HG03103 (cell line): ENCODE data around the gene THSD7B.
"Not testable (repeated sequence)": the region's sequence is repeated elsewhere in the genome, so short reads cannot be mapped to it uniquely, and the experiment has no call there.

Experiments used
- ATAC-seq: cut with Tn5 transposase; IDR thresholded peaks from one replicate; pipeline ENCODE4 v1.9.1; 2021; ENCODE audit warnings: low read depth; ENCODE audit not compliant: unreplicated experiment

THSD7B gene

DNA sequence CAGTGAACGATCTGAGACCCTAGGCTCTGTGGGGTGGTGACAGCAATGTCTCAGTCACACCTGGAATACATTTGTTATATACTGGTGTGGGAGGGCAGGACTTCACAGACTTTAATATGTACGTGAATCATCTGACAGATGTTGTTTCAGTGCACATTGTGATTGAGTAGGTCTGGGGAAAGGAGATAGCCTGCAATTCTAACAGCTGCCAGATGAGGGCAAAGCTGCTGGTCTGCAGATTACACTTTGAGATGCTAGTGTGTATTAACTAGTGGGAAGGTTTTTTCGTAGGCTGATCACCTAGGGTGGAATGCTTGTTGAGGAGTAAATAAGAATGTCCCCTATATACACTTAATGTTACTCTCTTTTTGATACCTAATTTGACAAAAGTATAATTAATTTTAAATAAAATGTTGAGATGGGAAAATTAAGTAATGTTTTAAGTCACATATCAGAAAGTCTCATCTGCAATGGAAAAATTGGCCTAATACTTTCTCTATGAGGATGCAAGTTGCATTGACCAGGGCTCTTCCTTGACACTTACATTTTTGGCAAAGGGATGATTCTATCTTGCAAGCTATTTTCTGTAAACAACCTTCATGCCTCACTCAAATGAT is 702.0 kb downstream of the THSD7B start:
- peak; percentile 78 for ATAC-seq

DNA sequence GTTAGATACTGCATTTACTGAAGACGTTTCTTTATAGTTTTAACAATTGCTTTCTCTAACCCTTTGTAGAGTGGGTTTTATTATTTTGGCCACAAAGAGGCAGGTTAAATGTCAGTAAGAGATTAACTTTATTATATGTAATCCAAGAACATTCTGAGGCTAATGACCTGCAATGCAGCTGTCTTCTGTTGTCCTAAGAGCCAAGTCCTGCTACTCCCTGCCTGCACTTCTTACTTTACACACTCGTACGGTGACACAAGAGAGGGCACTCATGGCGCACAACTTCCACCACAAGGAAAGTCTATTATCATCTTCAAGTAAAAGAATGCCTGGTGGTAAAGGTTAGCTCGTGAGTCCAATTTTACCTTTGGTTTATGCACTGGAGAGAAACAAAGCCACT is 727.9 kb downstream of the THSD7B start:
- no peak for ATAC-seq

DNA sequence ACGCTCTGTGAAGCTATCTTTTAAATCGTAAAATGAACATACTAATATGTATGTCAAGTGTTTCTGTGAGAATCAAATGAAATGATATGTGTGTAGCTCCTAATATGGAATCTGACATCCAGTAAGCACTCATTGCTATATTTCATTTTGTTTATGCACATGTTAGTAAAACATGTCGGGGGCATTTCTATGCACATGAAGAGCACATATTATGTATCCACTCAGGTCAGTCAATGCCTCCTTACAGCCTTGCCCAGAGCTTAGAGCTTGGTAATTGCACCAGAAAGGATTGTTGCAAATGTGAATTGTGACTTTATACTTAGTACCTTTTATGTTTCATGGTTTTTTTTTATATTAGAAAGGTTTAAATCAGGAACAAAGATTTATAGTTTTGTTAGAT is 735.3 kb downstream of the THSD7B start:
- ATAC-seq: no peak

DNA sequence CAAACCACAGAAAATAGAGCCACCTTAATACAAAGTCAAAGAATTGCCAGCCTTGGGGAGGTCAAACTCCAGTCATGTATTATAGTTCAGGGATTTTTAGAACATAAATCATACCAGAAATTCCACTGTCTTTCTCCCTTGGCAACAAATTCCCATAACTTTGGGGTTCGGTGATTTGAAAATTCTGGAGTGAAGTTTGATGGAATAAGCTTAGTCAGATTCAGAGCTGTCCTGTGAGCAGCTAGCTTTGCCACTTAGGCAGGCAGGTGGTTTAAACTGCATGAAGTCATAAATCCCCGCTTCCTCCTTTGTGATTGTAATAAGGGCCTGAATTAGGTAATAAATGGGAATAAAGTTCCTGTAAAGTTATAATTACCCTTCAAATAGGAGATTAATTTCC is 741.9 kb downstream of the THSD7B start:
- no peak for ATAC-seq

DNA sequence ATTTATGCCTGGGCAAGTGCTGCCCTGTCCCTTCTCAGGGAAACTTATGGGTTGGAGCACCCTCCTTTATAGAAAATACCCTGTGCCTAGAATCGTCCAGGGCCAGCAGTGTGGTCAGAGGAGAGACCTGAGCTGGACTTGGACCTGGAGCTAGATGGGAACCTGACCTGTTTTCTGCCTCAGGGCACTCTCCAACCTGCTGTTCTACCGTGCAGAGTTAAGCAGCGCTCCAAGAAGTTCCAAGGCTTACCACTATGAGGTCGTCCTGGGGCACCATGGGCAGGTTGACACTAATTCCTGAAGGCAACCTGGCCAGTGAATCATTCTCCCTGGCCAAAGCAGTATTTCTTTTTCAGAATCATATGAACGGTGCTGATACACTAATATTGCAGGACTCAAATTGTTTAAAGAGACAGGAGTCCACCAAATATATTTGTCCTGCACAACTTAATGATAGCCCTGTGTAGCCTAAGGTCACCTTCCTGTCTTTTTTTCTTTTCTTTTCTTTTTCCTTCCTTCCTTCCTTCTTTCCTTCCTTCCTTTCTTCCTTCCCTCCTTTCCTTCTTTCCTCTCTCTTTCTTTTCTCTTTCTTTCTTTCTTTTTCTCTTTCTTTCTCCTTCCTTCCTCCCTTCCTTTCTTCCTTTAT is 743.5 kb downstream of the THSD7B start:
- ATAC-seq: no peak

DNA sequence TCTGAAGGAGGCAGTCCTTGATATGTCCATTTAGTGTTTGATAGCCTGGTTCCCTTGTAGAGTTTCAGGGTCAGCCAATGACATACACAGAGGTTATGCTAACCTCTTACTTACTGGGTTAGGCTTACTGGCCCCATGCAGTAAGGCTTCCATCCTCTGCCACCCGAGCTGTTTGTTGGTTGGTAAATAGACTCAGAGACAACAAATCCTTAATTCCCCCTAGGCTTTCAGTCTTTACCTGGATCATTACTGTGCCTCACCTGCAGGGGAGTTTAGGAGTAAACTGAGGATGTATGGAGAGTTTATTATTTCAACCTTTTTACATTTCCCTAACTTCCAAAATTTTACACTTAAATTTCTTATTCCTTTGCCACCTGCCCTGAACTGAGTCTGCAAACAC is 746.2 kb downstream of the THSD7B start:
- no peak for ATAC-seq

DNA sequence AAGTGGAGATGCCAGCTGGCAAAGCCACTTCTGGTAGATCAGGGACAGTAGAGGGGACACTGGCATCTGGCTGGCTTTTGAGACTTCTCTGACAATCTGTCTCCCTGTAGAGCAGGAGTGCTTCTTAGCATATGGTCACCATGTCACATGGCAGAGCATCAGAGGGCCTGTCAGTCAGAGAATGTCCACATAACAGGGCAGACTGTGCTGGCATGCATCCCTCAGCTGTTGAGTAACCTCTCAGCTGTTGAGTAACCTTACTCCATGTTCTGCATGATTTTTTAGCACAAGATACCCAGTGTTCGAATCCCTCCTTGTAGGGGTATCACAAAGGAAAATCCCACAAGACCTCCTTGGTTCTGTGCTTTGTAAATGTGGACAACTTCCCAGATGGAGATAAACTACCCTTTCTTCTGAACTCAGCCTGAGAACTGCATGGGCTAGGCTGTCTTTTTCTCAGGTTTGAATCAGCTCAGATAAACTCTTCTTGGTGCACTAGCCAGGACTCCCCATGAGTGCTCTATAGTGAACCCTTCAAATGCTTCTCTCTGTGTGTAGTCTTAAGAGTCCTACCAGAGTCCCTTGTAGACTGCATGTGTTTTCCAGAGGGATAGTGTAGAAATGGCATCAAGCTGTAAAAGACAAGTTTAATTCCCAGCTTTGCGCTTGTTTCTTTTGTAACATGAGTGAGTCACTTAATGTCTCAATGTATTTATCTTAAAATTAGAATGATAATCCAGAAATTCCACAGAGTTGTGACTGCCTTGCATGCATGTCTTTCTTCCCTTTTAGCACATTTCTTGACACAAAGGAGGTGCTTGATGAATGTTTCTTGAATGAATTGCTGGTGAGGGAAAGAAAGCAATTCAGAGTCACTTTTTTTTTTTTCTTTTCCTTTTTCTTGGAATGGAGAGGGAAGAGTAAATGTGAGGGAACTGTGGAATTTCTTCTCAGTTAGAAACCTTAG is 756.6 kb downstream of the THSD7B start:
- no peak for ATAC-seq

DNA sequence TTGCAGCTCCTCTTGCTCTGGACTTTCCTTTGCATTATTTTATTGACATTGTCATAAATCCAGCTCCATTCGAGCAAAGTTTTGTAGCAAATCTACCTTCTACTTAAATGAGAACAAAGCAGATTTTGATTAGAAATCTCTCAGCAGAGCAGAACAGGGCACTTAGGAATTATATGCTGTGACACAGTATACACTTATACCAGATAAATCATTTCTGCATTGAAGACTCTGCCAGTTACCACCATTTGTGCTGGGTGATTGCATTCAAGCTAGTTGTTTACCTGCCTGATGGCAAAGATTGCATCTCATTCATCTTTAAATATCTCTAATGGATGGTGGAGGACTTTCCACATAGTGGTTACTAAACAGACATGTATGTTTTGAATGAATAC is 757.3 kb downstream of the THSD7B start:
- no peak for ATAC-seq

DNA sequence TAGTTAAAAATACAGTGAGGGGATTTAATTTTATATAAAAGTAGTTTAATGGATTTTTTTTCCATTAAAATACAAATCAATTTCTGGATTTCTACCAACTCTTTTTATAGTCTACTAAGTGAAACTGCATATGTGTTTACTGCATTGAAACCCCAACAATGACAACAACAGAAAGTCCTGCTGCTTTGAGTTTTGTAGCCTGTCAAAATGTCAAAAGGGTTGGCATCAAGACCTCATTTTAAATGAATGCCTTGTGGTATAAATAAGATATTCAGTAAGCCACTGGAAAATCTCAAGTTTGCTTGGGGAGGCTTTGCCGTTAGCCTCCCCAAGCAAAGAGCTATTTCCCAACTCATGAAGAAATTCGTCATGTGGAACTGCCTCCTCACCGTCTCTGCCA is 758.6 kb downstream of the THSD7B start:
- no peak for ATAC-seq

DNA sequence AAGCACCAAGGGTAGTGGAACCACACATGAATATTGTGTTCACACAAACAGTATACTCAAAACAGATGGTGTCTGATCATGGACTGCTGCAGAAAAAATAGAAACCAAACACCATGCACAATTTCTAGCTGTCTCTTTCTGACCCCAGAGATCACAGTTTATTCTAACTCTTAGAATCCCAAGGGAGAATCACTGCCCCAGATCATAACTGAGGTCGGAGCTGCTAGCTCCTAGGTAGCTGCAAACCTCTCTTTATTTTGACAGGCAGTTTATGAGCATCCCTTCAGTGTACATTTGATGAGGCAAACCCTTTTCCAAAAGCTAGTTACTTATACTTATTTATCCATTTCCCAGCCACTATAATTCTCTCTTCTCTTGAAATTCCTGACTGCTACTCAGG is 759.8 kb downstream of the THSD7B start:
- no peak for ATAC-seq

DNA sequence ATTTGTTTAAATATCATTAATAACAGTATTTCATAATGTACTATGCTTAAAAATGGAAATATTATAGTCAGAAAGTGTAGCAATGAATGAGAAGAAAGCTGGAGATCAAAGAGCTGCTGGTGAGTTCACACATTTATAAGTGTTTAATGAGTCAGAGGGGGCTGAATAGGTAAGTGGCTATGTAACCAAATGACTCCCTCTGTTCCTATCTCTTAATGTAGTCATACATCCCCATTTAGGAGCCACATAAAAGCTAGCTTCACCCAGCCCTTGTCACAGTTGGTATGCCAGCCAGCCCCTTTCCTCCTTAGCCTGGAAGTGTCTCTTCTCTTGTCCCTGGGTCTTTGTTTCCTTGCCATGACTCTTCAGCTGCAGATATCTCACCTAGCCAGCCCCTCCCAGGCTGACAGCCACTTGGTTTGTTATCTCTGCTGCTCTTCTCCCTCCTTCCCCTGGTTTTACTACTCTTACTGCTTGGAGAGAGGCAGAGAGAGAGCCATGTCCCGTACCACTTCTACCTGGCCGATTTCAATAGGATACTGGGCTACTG is 760.4 kb downstream of the THSD7B start:
- ATAC-seq: no peak

DNA sequence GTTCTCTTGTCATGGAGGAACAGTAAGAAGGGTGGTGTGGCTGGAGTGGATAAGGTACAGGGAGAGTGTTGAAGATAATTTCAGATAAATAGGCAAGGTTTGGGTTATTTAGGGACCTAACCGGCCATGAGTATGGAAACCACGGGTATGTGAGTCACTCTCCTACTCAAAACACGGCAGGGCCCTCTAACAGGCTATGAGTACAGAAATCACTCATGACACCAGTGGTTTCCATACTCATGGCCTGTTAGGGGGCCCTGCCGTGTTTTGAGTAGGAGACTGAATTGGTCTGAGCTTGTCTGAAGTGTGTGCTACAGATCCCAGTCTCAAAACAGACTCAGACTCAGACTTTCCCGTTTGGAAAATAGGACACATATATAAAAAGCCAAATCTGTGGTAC is 770.6 kb downstream of the THSD7B start:
- no peak for ATAC-seq

DNA sequence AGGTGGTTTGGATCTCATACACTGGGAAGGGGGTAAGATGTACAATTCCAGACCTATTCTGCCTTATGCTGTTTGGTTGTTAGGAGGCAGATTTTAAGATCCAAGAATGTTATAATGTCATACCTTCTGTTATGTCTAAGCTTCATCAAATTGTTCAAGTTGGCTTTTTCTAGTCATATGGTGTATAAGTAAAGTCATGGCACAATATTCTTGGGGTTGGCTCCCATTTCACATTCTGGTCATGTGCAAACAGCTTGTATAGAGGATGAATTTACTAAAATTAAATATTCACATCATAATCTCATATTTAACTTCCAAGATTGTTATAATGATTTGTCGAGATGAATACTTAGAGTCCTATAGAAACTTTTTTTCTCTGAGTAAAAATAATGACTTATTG is 774.0 kb downstream of the THSD7B start:
- ATAC-seq: no peak

DNA sequence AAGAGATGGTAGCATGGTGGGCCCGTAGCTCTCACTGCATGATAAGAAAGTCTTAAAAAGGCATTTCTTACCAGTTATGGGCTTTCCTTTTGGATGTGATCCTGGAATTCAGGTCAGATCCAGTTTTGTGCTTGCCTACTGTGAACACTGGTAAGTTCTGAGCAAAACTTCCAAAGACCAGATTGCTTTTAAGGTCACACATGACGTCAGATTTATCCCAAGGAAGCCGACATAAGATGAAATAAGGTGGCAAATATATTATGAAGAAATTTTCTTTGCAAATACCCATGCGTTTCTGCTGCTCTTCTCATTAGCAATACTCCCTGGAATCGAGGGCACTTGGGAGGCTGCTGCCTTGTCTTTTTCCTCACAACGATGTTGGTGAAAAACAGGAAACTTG is 782.5 kb downstream of the THSD7B start:
- ATAC-seq: no peak

DNA sequence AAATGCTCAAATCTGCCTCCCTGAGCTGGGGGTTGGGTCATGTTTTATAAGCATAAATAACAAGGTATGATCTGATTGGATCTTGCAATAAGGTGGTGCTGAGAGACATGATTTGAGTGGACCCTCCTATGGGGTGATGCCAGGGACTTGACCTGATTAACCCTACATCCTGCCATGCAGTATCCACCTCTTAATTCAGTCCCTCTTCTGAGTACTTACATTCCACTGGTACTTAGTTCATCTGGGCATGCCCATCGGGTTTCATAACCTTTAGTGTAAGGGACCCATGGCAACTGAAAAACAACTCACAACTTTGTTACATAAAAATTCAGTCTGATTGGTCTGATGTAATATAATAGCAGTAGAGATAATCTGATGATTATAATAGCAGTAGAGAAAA is 801.0 kb downstream of the THSD7B start:
- no peak for ATAC-seq

DNA sequence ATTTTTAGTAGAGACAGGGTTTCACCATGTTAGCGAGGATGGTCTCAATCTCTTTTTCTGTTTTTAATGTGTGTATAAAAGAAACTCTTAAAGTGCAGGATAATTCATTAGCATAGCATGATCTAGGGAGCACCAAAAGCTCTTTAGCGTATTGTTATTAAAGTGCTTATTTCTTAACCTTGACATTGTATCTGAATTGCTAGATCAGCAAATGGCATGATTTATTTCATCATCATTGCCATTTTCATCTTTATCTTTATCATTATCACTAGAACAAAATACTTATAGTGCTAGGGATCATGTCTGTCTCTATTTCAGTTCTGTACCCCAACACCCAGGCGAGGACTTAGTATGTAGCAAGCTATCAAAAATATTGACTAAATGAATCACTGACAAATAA is 805.1 kb downstream of the THSD7B start:
- ATAC-seq: no peak

DNA sequence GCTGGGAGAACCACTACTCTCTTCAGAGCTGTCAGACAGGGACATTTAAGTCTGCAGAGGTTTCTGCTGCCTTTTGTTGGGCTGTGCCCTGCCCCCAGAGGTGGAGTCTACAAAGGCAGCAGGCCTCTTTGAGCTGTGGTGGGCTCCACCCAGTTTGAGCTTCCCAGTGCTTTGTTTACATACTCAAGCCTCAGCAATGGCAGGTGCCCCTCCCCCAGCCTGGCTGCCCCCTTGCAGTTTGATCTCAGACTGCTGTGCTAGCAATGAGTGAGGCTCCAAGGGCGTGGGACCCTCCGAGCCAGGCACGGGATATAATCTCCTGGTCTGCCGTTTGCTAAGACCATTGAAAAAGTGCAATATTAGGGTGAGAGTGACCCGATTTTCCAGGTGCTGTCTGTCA is 822.5 kb downstream of the THSD7B start:
- ATAC-seq: not testable (repeated sequence)

DNA sequence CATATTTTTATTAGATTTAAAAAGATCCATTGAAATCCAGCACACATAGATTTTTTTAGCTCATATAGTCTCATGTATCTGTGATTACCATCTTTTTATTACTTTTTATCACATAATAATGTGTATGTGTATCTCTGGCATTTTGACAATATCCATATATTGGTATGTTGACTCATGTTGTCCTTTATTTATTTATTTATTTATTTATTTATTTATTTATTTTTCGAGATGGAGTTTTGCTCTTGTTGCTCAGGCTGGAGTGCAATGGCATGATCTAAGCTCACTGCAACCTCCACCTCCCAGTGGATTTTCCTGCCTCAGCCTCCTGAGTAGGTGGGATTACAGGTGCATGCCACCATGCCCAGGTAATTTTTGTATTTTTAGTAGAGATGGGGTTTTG is 823.2 kb downstream of the THSD7B start:
- not testable (repeated sequence) for ATAC-seq

DNA sequence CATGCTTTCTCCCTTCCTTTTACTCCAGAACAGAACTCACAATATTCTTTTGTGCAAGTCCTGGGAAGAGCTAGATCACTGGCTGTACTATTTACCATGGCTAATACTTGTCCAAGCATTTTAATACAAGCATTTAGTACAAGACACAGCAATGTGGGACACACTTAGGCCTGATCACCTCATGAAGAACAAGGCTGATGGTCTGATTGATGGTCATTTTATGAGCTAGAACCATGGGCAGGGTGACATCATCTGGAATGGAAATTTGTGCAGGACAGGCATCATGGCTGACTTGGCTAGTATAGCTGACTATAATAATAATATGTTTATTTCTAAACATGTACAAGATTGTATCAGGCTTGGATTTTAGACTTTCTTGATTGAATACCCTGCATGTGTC is 824.8 kb downstream of the THSD7B start:
- ATAC-seq: no peak

DNA sequence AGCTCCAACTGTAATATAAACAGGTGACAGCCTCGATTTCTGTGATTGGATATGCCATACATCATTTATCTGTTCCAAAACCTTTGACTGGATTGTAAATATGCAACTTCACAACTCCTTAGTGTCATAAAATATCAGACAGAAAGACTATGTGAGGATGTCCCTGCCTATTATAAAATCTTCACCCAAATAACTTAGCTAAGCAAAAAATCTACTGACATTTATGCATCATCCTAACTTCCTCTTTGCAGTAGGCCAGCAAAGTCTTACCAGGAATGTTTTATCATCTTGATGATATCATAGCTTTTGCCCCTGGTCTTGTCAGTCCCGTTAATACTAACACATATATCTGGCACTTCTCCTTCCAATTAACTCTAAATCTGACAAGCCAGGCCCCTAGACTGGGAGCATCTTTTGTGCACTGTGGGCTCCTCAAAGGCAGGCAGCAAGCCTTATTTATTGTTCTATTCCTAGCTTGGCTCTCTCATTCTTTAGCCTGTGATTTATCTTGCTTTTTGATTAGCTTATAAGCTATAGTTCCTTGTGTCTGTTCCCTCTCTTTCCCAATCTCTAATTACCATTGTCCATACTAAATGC is 842.5 kb downstream of the THSD7B start:
- no peak for ATAC-seq

DNA sequence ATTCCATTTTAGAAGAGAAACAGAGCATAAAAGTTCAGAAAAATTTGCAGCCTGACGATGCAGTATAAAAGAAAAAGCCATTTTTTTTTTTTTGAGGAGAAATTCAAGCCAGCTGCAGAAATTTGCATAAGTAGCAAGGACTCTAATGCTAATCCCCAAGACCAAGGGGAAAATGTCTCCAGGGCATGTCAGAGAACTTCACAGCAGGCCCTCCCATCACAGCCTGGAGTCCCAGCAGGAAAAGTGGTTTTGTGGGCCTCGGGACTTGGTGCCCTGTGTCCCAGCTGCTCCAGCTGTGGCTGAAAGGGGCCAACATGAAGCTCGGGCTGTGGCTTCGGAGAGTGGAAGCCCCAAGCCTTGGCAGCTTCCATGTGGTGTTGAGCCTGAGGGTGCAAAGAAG is 873.6 kb downstream of the THSD7B start:
- no peak for ATAC-seq
